Subcutaneous abdominal adipose tissue (tissue), 5 donors: Measurements from ENCODE around the gene FBXW12.
A peak's percentile ranks its signal among the peaks of the same experiment; 100 is the strongest.

Experiments
- H3K27ac ChIP-seq: one replicate; pipeline ENCODE4 v1.7.0; 2013; ENCODE audit warnings: low read depth, mild to moderate bottlenecking, inconsistent platforms, low read length, moderate library complexity
- H3K27me3 ChIP-seq, 5 donors: one replicate each; pipeline ENCODE4 v1.7.0; 2013; ENCODE audit warnings: low read length in 5 of 5, inconsistent platforms in 1 of 5; ENCODE audit not compliant: control insufficient read depth in 5 of 5, insufficient read depth in 4 of 5
- H3K36me3 ChIP-seq, 5 donors: one replicate each; pipeline ENCODE4 v1.7.0; 2013; ENCODE audit warnings: low read length in 5 of 5; ENCODE audit not compliant: control insufficient read depth in 5 of 5, insufficient read depth in 5 of 5
- H3K4me1 ChIP-seq, 5 donors: one replicate each; pipeline ENCODE4 v1.7.0; 2013; ENCODE audit warnings: low read length in 5 of 5, mild to moderate bottlenecking in 3 of 5, moderate library complexity in 1 of 5; ENCODE audit not compliant: control insufficient read depth in 5 of 5, insufficient read depth in 5 of 5
- H3K4me3 ChIP-seq, 5 donors: one replicate each; pipeline ENCODE4 v1.7.0; 2013; ENCODE audit warnings: low read length in 5 of 5, low read depth in 1 of 5
- H3K9ac ChIP-seq, 5 donors: one replicate each; pipeline ENCODE4 v1.7.0; 2013; ENCODE audit warnings: low read length in 5 of 5, mild to moderate bottlenecking in 4 of 5, moderate library complexity in 3 of 5
- H3K9me3 ChIP-seq, 5 donors: one replicate each; pipeline ENCODE4 v1.7.0; 2013; ENCODE audit warnings: low read length in 5 of 5; ENCODE audit not compliant: control insufficient read depth in 5 of 5
- donor health status: healthy.
- donor health status: healthy.
- donor health status: healthy.
- donor health status: healthy.
- donor health status: healthy.

The FBXW12 gene

DNA sequence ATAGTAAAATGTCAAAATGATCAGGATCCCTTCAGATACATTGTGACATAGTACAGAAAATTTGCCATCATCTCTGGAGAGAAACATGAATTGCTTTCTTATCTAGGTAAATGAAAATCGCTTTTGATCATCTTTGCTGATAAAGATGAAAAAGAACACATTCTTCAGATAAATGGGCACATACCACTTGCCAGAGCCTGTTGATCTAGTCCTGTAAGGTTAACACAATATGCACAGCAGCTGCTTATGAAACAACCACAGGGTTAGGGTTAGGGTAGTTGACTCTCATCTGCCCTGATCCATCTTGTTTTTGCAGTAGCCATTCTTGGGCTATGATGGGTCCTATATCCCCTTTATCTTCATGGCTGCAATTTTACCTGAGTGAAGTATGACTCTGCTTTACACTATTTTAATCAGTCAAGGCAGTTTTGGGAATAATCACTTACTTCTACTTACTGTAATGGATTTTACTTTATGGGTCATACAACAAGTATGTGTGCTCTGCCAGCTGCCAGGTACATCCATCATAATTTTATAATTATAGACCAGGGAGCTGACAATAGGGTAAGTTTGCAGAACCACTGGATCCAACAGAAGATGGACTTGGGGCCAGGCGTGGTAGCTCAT lies 26.0 kb upstream of the FBXW12 start:
- Histone ChIP-seq H3K9me3 (no peaks in the 10 kb centered on the region), H3K4me1 (no peaks in the 10 kb centered on the region), H3K36me3 (no peaks in the 10 kb centered on the region), H3K27me3 (no peaks in the 10 kb centered on the region), H3K4me3 (no peak overlapping the region), H3K27ac (no peak overlapping the region), H3K9ac (no peak overlapping the region)

DNA sequence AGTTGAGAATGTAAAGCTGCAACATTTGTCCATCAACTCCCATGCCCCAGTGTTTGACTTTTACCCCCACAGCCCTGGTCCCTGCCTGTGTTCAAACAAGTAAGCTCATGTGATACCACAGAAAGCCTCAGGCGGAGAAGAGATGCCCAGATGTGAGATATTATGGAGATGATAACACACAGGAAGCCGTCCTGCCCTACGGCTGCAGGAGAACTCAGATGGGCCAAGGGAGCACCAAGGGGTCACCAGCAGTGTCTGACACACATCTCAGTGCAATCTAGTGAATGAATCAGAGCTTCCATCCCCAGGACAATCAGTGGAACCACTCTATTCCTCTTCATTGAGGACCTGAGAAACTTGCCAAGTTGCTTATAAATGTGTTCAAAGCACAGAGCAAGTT lies 24.5 kb upstream of the FBXW12 start:
- H3K27me3 ChIP-seq: no peaks in the 10 kb centered on the region
- no peaks in the 10 kb centered on the region for H3K4me1 ChIP-seq
- H3K36me3 ChIP-seq: no peaks in the 10 kb centered on the region
- H3K4me3 ChIP-seq: no peak overlapping the region
- H3K9me3 ChIP-seq: no peaks in the 10 kb centered on the region
- no peak overlapping the region for H3K9ac ChIP-seq
- H3K27ac ChIP-seq: no peak overlapping the region

DNA sequence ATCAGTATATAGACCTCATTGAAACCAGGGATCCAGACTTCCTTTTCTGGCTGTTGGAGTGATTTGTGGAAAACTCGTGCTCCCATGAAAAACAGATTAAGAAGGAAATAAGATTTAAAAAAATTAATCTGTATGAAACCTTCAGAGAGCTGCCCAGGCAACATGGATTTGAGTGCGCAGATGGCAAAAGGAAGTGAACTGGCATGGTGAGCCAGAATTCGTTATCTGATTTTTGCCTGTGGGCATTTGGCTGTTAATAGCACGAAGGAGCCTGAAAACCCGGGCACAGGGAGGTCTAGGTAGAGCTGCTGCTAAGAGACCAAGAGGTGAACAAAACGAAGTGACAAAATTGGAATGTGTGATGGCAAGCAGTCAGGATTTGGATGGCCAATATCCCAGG lies 19.5 kb upstream of the FBXW12 start:
- H3K27ac ChIP-seq: no peak overlapping the region
- peaks cover 0 to 7% (median 3%) of the 10 kb centered on the region in 5 donors for H3K27me3 ChIP-seq
- H3K9ac ChIP-seq: no peak overlapping the region
- H3K4me1 ChIP-seq: no peaks in the 10 kb centered on the region
- H3K4me3 ChIP-seq: no peak overlapping the region
- no peaks in the 10 kb centered on the region for H3K9me3 ChIP-seq
- no peaks in the 10 kb centered on the region for H3K36me3 ChIP-seq

DNA sequence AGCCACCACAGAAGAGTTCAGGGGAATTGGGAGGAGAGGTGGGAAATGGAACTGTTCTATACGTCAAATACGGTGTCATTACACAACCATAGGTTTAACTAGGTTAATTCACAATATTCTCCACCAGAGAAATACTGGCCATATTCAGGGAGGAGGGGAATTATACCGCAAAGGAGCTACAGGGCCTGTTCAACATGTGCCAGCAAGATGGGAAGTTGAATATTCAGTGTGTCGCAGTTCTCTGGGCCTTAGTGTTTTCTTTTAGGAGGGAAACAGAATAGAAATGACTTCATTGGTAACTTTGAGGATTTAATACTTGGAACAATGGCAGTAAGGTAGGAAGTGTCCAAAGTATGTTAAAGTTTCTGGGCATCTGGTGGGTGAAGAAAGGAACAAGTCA lies 18.0 kb upstream of the FBXW12 start:
- Histone ChIP-seq H3K4me3 (no peak overlapping the region), H3K9me3 (no peaks in the 10 kb centered on the region), H3K27ac (no peak overlapping the region), H3K9ac (no peak overlapping the region), H3K27me3 (peaks cover 0 to 7% (median 3%) of the 10 kb centered on the region in 5 donors), H3K36me3 (no peaks in the 10 kb centered on the region), H3K4me1 (no peaks in the 10 kb centered on the region)

DNA sequence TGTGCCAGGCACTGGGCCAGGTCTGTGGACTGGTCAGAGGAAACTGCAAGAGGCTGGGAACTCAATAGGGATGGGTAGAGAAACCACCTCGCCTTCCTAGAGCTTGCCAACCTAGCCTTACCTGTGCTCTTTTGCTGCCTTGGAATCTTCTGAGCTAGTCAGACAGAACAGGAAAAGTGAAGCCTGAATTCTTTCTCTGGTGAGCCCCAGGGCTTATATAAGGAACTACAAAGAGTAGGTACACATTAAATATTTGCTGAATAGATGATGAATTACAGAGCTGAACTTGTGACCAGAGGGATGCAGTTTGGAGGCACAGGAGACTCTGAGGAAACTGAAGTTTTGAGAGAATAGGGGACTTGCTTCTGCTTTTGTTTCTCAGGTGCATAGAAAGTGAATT lies 15.6 kb upstream of the FBXW12 start:
- no peaks in the 10 kb centered on the region for H3K4me1 ChIP-seq

DNA sequence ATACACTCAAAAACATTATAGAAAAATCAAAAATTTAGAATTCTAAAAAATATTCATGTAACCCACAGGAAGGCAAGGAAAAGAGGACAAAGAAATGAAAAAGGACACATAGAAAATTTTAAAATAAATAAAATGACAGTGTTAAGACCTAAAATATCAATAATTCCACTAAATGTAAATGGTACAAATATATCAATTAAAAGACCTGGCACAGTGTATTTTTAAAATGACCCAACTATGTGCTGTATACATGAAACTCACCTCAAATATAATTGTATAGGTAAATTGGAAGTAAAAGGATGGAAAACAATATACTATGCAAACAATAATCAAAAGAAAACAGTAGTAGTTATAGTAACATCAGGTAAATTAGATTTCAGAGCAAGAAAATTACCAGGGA lies 10.1 kb upstream of the FBXW12 start:
- H3K4me1 ChIP-seq: no peaks in the 10 kb centered on the region
- no peak overlapping the region for H3K9ac ChIP-seq
- H3K4me3 ChIP-seq: no peak overlapping the region
- H3K36me3 ChIP-seq: no peaks in the 10 kb centered on the region
- H3K27me3 ChIP-seq: no peaks in the 10 kb centered on the region
- H3K9me3 ChIP-seq: peaks cover 0 to 14% (median 7%) of the 10 kb centered on the region in 5 donors
- H3K27ac ChIP-seq: no peak overlapping the region

More for the DNA sequence above, 15.6 kb upstream of the FBXW12 start:
- Histone ChIP-seq H3K4me3 (no peak overlapping the region), H3K36me3 (no peaks in the 10 kb centered on the region), H3K27ac (no peak overlapping the region), H3K9me3 (peaks cover 0 to 5% (median 1%) of the 10 kb centered on the region in 5 donors), H3K9ac (no peak overlapping the region), H3K27me3 (peaks cover 0 to 7% (median 3%) of the 10 kb centered on the region in 5 donors)

DNA sequence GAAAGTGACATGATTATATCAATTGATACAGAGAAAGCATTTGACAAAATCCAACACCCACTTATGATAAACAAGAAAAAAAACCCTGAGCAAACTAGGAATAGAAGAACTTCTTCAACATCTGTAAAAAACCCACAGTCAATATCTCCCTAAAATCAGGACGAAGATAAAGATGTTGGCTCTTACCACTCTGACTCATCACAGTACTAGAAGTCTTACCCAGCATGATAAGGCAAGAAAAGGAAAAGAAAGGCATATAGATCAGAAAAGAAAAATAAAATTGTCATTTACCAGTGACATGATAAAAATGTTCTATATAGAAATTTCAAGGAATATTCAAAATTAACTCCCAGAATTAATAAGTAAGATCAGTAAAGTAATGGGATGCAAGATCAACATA lies 7.2 kb upstream of the FBXW12 start:
- H3K36me3 ChIP-seq: no peaks in the 10 kb centered on the region
- no peaks in the 10 kb centered on the region for H3K4me1 ChIP-seq
- H3K27ac ChIP-seq: no peak overlapping the region
- H3K4me3 ChIP-seq: no peak overlapping the region
- H3K27me3 ChIP-seq: no peaks in the 10 kb centered on the region
- no peak overlapping the region for H3K9ac ChIP-seq
- H3K9me3 ChIP-seq: peaks cover 0 to 14% (median 7%) of the 10 kb centered on the region in 5 donors

DNA sequence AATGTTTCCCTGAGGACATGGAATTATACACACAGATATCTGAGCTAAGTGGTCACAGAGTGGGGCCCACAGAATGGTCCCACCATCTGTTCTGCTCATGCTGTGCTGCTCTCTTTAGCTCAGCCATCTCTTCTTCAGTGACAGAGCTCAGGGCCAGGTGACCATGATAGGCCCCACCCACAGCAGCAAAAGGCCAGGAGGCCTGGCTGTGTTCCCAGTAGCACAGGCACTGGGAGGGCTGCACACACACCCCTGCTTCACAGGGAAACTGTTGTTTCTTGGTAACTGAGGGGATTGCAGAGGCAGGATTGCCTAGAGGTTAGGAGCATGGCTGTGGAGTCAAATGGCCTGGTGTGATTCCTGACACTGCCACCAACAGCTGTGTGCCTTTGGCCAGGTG lies 4.8 kb upstream of the FBXW12 start:
- H3K36me3 ChIP-seq: no peaks in the 10 kb centered on the region
- H3K27ac ChIP-seq: no peak overlapping the region
- H3K9ac ChIP-seq: no peak overlapping the region

DNA sequence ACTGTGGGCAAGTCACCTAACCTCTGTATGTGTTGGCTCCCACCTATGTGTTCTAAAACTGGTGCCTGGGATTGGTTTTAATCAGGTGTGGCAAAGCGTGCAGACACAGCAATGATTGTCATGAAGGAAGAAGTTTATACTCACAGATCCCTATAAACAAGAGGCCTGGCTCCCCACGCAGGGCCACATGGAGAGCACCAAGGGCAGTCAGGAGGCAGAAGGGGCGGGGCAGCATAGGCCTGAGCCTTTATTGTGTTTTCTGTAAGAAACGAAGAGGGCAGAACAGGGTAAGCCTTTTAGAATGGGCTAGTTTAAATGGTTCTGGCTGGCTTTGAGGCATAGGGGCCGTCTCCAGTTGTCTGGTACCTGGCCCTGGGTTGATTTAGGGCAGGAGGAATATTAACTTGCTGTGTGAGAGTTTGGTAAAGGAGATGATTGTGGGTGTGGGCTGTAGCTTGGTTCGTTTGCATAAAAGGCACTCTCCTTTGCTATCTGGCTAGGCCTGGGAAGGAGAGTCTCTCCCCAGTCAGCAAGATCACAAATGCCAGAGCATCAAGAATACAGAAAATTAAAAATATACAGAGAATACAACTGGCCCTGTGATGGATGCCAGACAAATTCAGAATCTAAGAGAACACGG lies 2.2 kb upstream of the FBXW12 start:
- Histone ChIP-seq H3K27me3 (no peaks in the 10 kb centered on the region), H3K4me1 (no peaks in the 10 kb centered on the region), H3K9me3 (no peaks in the 10 kb centered on the region), H3K27ac (no peak overlapping the region), H3K36me3 (no peaks in the 10 kb centered on the region), H3K4me3 (no peak overlapping the region), H3K9ac (peak overlapping the region in 1 of 5 donors; percentile 2)

More for the DNA sequence above, 4.8 kb upstream of the FBXW12 start:
- Histone ChIP-seq H3K9me3 (peaks cover 0 to 4% (median 1%) of the 10 kb centered on the region in 5 donors), H3K4me3 (no peak overlapping the region), H3K4me1 (no peaks in the 10 kb centered on the region), H3K27me3 (no peaks in the 10 kb centered on the region)

DNA sequence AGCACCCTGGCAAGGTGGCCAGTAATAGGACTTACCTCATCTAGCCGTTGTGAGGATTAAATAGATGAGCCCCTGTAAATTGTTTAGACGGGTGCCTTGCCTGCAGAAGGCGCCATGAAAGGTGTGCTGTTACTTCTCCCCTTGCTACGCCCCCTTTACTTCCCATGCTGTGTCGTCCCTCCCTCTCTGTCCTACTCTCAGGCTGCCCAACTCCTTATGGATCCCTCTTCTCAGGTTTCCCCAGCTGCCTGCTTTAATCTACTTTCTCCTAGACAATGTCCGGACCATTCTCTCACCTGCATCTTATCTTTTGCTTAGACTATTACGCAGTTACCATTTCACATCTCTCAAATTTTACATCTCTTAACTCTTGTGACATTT lies 1.7 kb upstream of the FBXW12 start:
- Histone ChIP-seq H3K9me3 (no peaks in the 10 kb centered on the region), H3K9ac (no peak overlapping the region), H3K4me3 (no peak overlapping the region), H3K36me3 (no peaks in the 10 kb centered on the region), H3K27me3 (no peaks in the 10 kb centered on the region), H3K27ac (no peak overlapping the region), H3K4me1 (no peaks in the 10 kb centered on the region)
